Measurements from ENCODE around the gene GLB1L3. TPM values are rescaled to one million over a fixed set of nuclear protein-coding genes. Genes with fewer than 3 reads are reported as not detected.

The GLB1L3 gene
- total and polyA plus RNA-seq, 2 of the 4 experiments (the other 2 are of a cell fraction) = not detected

DNA sequence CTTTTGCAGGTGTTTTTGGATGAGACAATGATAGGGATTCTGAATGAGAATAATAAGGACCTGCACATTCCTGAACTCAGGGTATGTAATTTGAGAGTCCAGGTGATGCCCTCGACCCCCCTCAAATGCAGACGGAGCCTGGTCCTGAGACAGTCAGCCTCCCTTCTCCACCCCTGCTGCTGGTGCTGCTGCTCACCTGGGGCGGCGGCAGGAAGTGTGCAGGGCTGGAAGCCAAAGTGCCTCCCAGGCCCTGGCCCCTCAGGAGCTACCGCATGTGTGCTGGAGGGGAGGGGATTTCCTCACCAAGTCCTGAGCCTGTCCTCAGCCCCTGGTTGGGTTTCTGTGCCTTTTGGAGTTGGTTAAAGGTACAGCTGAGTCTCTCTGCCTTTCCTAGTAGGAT lies 36.6 kb downstream of the GLB1L3 start:
- H3K9me1 ChIP-seq (ENCODE audit: insufficient read depth, low read length) = no peaks in the 10 kb centered on the region
- no peak overlapping the region for H2AK5ac ChIP-seq (ENCODE audit: low read depth, low read length)
- no peak overlapping the region for H4K5ac ChIP-seq (ENCODE audit: low read depth, low read length)
- intact Hi-C loops (cut with micrococcal nuclease) = no loop called here
- no peak overlapping the region for H3K27ac ChIP-seq (ENCODE audit: insufficient read depth, low read length)
- in situ Hi-C loops (cut with MboI; ENCODE audit: low sequenced_read_pairs) = no loop called here
- H4K91ac ChIP-seq (ENCODE audit: insufficient read depth, low read depth, low read length) = no peak overlapping the region
- no peak overlapping the region for H3K4me3 ChIP-seq (ENCODE audit: insufficient read depth, low read depth, low read length)
- CTCF ChIA-PET = no interaction called here
- H2BK120ac ChIP-seq (ENCODE audit: low read depth, low read length) = no peak overlapping the region
- H4K8ac ChIP-seq (ENCODE audit: low read depth in 2 of 2, low read length in 2 of 2) = no peak overlapping the region
- no CpG with 5 or more reads among the region's 5 CpGs for WGBS, 2 experiments (ENCODE audit: extremely low coverage in 2 of 2, insufficient read length in 1 of 2)
- POLR2A ChIA-PET (ENCODE audit: unreplicated experiment) = no interaction called here
- no peak overlapping the region for H3K9ac ChIP-seq (ENCODE audit: low read depth, low read length)
- TF ChIP-seq RCOR1 (IDR thresholded peaks at IDR 0.05; ENCODE audit: insufficient replicate concordance, low read length) = no peak
- no peak for TF ChIP-seq FOS (IDR thresholded peaks at IDR 0.05; ENCODE audit: low read depth, low read length)
- TF ChIP-seq, protein P1, sequence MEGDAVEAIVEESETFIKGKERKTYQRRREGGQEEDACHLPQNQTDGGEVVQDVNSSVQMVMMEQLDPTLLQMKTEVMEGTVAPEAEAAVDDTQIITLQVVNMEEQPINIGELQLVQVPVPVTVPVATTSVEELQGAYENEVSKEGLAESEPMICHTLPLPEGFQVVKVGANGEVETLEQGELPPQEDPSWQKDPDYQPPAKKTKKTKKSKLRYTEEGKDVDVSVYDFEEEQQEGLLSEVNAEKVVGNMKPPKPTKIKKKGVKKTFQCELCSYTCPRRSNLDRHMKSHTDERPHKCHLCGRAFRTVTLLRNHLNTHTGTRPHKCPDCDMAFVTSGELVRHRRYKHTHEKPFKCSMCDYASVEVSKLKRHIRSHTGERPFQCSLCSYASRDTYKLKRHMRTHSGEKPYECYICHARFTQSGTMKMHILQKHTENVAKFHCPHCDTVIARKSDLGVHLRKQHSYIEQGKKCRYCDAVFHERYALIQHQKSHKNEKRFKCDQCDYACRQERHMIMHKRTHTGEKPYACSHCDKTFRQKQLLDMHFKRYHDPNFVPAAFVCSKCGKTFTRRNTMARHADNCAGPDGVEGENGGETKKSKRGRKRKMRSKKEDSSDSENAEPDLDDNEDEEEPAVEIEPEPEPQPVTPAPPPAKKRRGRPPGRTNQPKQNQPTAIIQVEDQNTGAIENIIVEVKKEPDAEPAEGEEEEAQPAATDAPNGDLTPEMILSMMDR (conservative IDR thresholded peaks at IDR 0.05; ENCODE audit: low read depth, low read length) = no peak
- TF ChIP-seq, protein P2, sequence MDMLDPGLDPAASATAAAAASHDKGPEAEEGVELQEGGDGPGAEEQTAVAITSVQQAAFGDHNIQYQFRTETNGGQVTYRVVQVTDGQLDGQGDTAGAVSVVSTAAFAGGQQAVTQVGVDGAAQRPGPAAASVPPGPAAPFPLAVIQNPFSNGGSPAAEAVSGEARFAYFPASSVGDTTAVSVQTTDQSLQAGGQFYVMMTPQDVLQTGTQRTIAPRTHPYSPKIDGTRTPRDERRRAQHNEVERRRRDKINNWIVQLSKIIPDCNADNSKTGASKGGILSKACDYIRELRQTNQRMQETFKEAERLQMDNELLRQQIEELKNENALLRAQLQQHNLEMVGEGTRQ (IDR thresholded peaks at IDR 0.05; ENCODE audit: low read depth, low read length) = no peak
- no peak for TF ChIP-seq RAD21 (IDR thresholded peaks at IDR 0.05; ENCODE audit: low read length)
- TF ChIP-seq MAZ (IDR thresholded peaks at IDR 0.05; ENCODE audit: borderline replicate concordance, low read depth, low read length) = no peak
- no peak for TF ChIP-seq CEBPB (IDR thresholded peaks at IDR 0.05; ENCODE audit: low read depth, low read length)
- TF ChIP-seq, protein P3, sequence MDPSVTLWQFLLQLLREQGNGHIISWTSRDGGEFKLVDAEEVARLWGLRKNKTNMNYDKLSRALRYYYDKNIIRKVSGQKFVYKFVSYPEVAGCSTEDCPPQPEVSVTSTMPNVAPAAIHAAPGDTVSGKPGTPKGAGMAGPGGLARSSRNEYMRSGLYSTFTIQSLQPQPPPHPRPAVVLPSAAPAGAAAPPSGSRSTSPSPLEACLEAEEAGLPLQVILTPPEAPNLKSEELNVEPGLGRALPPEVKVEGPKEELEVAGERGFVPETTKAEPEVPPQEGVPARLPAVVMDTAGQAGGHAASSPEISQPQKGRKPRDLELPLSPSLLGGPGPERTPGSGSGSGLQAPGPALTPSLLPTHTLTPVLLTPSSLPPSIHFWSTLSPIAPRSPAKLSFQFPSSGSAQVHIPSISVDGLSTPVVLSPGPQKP (IDR thresholded peaks at IDR 0.05; ENCODE audit: borderline replicate concordance, low read depth, low read length) = no peak
- TF ChIP-seq BHLHE40 (IDR thresholded peaks at IDR 0.05; ENCODE audit: low read depth, low read length) = no peak
- TF ChIP-seq MXI1 (IDR thresholded peaks at IDR 0.05; ENCODE audit: borderline replicate concordance, low read depth, low read length) = no peak
- no peak for TF ChIP-seq MAFK (IDR thresholded peaks at IDR 0.05; ENCODE audit: low read depth, low read length)
- no peak for TF ChIP-seq SMC3 (IDR thresholded peaks at IDR 0.05; ENCODE audit: low read depth, low read length)
- TF ChIP-seq NFE2L2 (IDR thresholded peaks at IDR 0.05; ENCODE audit: low read depth, low read length) = no peak
- H4K20me1 ChIP-seq (ENCODE audit: insufficient read depth, low read length) = no peaks in the 10 kb centered on the region
- H3K4me2 ChIP-seq (ENCODE audit: low read depth, low read length) = no peak overlapping the region
- H3K23ac ChIP-seq (ENCODE audit: low read depth, low read length) = no peak overlapping the region
- no peak overlapping the region for H2BK20ac ChIP-seq (ENCODE audit: low read depth, low read length)
- dilution Hi-C loops (cut with HindIII; ENCODE audit: low sequenced_read_pairs, unreplicated experiment) = no loop called here
- H3K4ac ChIP-seq (ENCODE audit: low read depth, low read length) = no peak overlapping the region
- no peak overlapping the region for H2BK5ac ChIP-seq (ENCODE audit: low read depth, low read length, poor library complexity, severe bottlenecking)
- H3K14ac ChIP-seq (replicated peaks; ENCODE audit: low read depth, low read length) = no peak overlapping the region
- no peaks in the 10 kb centered on the region for H3K27me3 ChIP-seq (ENCODE audit: control insufficient read depth, insufficient read depth, low read length)
- no peaks in the 10 kb centered on the region for H3K79me1 ChIP-seq (ENCODE audit: low read depth in 1 of 2, low read length in 2 of 2)
- H2AFZ ChIP-seq (replicated peaks; ENCODE audit: low read length, poor library complexity) = no peak overlapping the region
- no TSS peak for BruUV-seq (replicated peaks)
- no peaks in the 10 kb centered on the region for H3K4me1 ChIP-seq (ENCODE audit: control insufficient read depth, insufficient read depth, low read length)
- H2AK9ac ChIP-seq (replicated peaks; ENCODE audit: low read depth, low read length, poor library complexity) = no peak overlapping the region
- ATAC-seq (ENCODE audit: low read depth) (no peak), DNase-seq (no peak)
- H2BK15ac ChIP-seq (ENCODE audit: low read depth, low read length) = no peak overlapping the region
- no peak overlapping the region for H3K18ac ChIP-seq (ENCODE audit: low read depth, low read length)
- H3K56ac ChIP-seq (ENCODE audit: extremely low read depth, insufficient read depth, low read length) = no peak overlapping the region
- peaks cover 3% of the 10 kb centered on the region for H3K9me3 ChIP-seq (ENCODE audit: control insufficient read depth, insufficient read depth, low read length)
- no peaks in the 10 kb centered on the region for H3K36me3 ChIP-seq (ENCODE audit: control insufficient read depth, insufficient read depth, low read length)

Measured in IMR-90 (cell line).